Measurements from ENCODE around the gene SH2B2. TPM values are rescaled to one million over a fixed set of nuclear protein-coding genes. Genes with fewer than 3 reads are reported as not detected.
"Not testable (repeated sequence)": the region's sequence is repeated elsewhere in the genome, so short reads cannot be mapped to it uniquely, and the experiment has no call there.

SH2B2 gene
- total RNA-seq, 1 experiment from 2014 or later, result 0.90 TPM

- no peak for DNase-seq (ENCODE audit: low read depth)
Observed at GRCh38 chr7:102284891-102285539, 1.7 kb upstream of the SH2B2 start.

- no peak for DNase-seq (ENCODE audit: low read depth)
Observed at GRCh38 chr7:102285540-102286236, 980 bp upstream of the SH2B2 start.

- DNase-seq (ENCODE audit: low read depth), result no peak
Observed at GRCh38 chr7:102287111-102287980, 678 bp downstream of the SH2B2 start.

GRCh38 chr7:102287981-102288278, 1.3 kb downstream of the SH2B2 start:
- no peak for DNase-seq (ENCODE audit: low read depth)

GRCh38 chr7:102288285-102288930, 1.7 kb downstream of the SH2B2 start:
- no peak for DNase-seq (ENCODE audit: low read depth)

- no peak for DNase-seq (ENCODE audit: low read depth)
Observed at GRCh38 chr7:102289057-102289456, 2.4 kb downstream of the SH2B2 start.

GRCh38 chr7:102291056-102291915, 4.6 kb downstream of the SH2B2 start:
- DNase-seq (ENCODE audit: low read depth), result no peak

- DNase-seq (ENCODE audit: low read depth), result no peak
Observed at GRCh38 chr7:102291916-102292267, 5.2 kb downstream of the SH2B2 start.

- DNase-seq (ENCODE audit: low read depth), result no peak
Observed at GRCh38 chr7:102292813-102293798, 6.4 kb downstream of the SH2B2 start.

- no peak for DNase-seq (ENCODE audit: low read depth)
Observed at GRCh38 chr7:102294589-102294988, 7.9 kb downstream of the SH2B2 start.

- DNase-seq (ENCODE audit: low read depth), result no peak
Observed at GRCh38 chr7:102295346-102296178, 8.9 kb downstream of the SH2B2 start.

- no peak for DNase-seq (ENCODE audit: low read depth)
Observed at GRCh38 chr7:102296179-102296438, 9.4 kb downstream of the SH2B2 start.

- DNase-seq (ENCODE audit: low read depth), result no peak
Observed at GRCh38 chr7:102296514-102296913, 9.8 kb downstream of the SH2B2 start.

GRCh38 chr7:102297487-102298218, 11.0 kb downstream of the SH2B2 start:
- no peak for DNase-seq (ENCODE audit: low read depth)

- DNase-seq (ENCODE audit: low read depth), result no peak
Observed at GRCh38 chr7:102300643-102301221, 14.1 kb downstream of the SH2B2 start.

- not testable (repeated sequence) for DNase-seq (ENCODE audit: low read depth)
Observed at GRCh38 chr7:102301367-102301766, 14.7 kb downstream of the SH2B2 start.

GRCh38 chr7:102302025-102302424, 15.4 kb downstream of the SH2B2 start:
- DNase-seq (ENCODE audit: low read depth), result no peak
